Measurements from ENCODE around the gene NUDT1. TPM values are rescaled to one million over a fixed set of nuclear protein-coding genes. Genes with fewer than 3 reads are reported as not detected.
A peak's percentile ranks its signal among the peaks of the same experiment; 100 is the strongest.

The NUDT1 gene
- total RNA-seq = 10 to 100 TPM in 1 of 4 donors, 1 to 10 TPM in 2, not detected in 1; 4.2 to 23.6 (median 9.5) TPM

- WGBS, 2 donors (ENCODE audit: low coverage in 1 of 2) = 1% methylated on average over 47 of the region's 81 CpGs; no CpG with 5 or more reads in 1 of the 2 donors
- H3K36me3 ChIP-seq = peaks cover 0 to 9% (median 4%) of the 10 kb centered on the region in 4 donors
- TF ChIP-seq POLR2AphosphoS5 (IDR thresholded peaks at IDR 0.05) (peak; percentile 72 to 88 (median 78)), EP300 (IDR thresholded peaks at IDR 0.05; ENCODE audit: low read depth) (no peak), CTCF (IDR thresholded peaks at IDR 0.05) (no peak), POLR2A (IDR thresholded peaks at IDR 0.05) (peak; percentile 66)
- in situ Hi-C loops (cut with MboI; ENCODE audit: low pct_ligation_motif_present in 1 of 4, low pct_unique_long_range_greater_than_20kb in 1 of 4, low sequenced_read_pairs in 3 of 4) (loop anchor here in 3 of 4 donors (10.0 to 25.0 kb wide), 2 partner anchors 103 to 120 kb away; partner anchors contain the start of gene EIF3B (in 2 of the 3)), intact Hi-C loops (cut with DNase I; ENCODE audit: low total_unique reads) (loop anchor here (10.0 kb wide), 1 partner anchor 113 kb away; the partner anchor contains the start of gene EIF3B)
- peak; percentile 87 for DNase-seq
- H3K4me1 ChIP-seq = peaks cover 17 to 28% (median 22%) of the 10 kb centered on the region in 4 donors
- H3K4me3 ChIP-seq = peak within 1 kb of the TSS; percentile 50 to 100 (median 92)
- H3K27me3 ChIP-seq = no peaks in the 10 kb centered on the region
- H3K27ac ChIP-seq = peak within 1 kb of the TSS; percentile 75 to 85 (median 82)
- no peaks in the 10 kb centered on the region for H3K9me3 ChIP-seq
These were observed at the start of gene NUDT1, which contains the start of gene MRM2 for GRCh38 chr7:2241580-2242540. NUDT1 (plus strand) TSS chr7:2242226; CDS start chr7:2244575, 2,349 bp downstream. MRM2 (minus strand) TSS chr7:2242205; CDS start chr7:2242169, 36 bp downstream.

GRCh38 chr7:2192831-2193534, 49.0 kb upstream of the NUDT1 start:
- no peak overlapping the region for H3K4me3 ChIP-seq
- no peaks in the 10 kb centered on the region for H3K4me1 ChIP-seq
- in situ Hi-C loops (cut with MboI; ENCODE audit: low pct_ligation_motif_present in 1 of 4, low pct_unique_long_range_greater_than_20kb in 1 of 4, low sequenced_read_pairs in 3 of 4) = no loop called here
- H3K9me3 ChIP-seq = peaks cover 5% of the 10 kb centered on the region in 2 donors
- intact Hi-C loops (cut with DNase I; ENCODE audit: low total_unique reads) = no loop called here
- no peak overlapping the region for H3K27ac ChIP-seq
- WGBS, 2 donors (ENCODE audit: low coverage in 1 of 2) = 91 to 93% methylated on average over 10 to 17 of the region's 18 CpGs
- H3K36me3 ChIP-seq = peaks cover 0 to 8% (median 0%) of the 10 kb centered on the region in 4 donors
- H3K27me3 ChIP-seq = no peaks in the 10 kb centered on the region
- DNase-seq = no peak
- TF ChIP-seq EP300 (IDR thresholded peaks at IDR 0.05; ENCODE audit: low read depth) (no peak), CTCF (IDR thresholded peaks at IDR 0.05) (no peak), POLR2AphosphoS5 (IDR thresholded peaks at IDR 0.05) (no peak), POLR2A (IDR thresholded peaks at IDR 0.05) (no peak)

- Histone ChIP-seq H3K27ac (no peak overlapping the region), H3K36me3 (peaks cover 0 to 8% (median 0%) of the 10 kb centered on the region in 4 donors), H3K27me3 (no peaks in the 10 kb centered on the region), H3K9me3 (peaks cover 1 to 5% of the 10 kb centered on the region in 2 donors), H3K4me1 (no peaks in the 10 kb centered on the region), H3K4me3 (no peak overlapping the region)
- TF ChIP-seq POLR2A (IDR thresholded peaks at IDR 0.05) (no peak), EP300 (IDR thresholded peaks at IDR 0.05; ENCODE audit: low read depth) (no peak), POLR2AphosphoS5 (IDR thresholded peaks at IDR 0.05) (no peak), CTCF (IDR thresholded peaks at IDR 0.05) (no peak)
- intact Hi-C loops (cut with DNase I; ENCODE audit: low total_unique reads) = no loop called here
- in situ Hi-C loops (cut with MboI; ENCODE audit: low pct_ligation_motif_present in 1 of 4, low pct_unique_long_range_greater_than_20kb in 1 of 4, low sequenced_read_pairs in 3 of 4) = no loop called here
- WGBS, 2 donors (ENCODE audit: low coverage in 1 of 2) = 91 to 100% methylated on average over 3 to 19 of the region's 19 CpGs
- DNase-seq = no peak
These were observed 48.3 kb upstream of the NUDT1 start for GRCh38 chr7:2193575-2194305.

Measured in transverse colon (tissue), 4 donors.